B cell (primary cell): ENCODE results near the gene EGLN3.

Experiments
- EZH2 ChIP-seq: IDR thresholded peaks from 2 replicates; pipeline ENCODE4 v1.6.1; 2012; ENCODE audit warnings: borderline replicate concordance, low read depth, mild to moderate bottlenecking, moderate library complexity, low read length; ENCODE audit not compliant: insufficient read depth, poor library complexity, severe bottlenecking
- TF ChIP-seq, protein P1 (sequence below): fragments of 200-600 bp; IDR thresholded peaks from one replicate; pipeline ENCODE4 v1.8.0; 2022; ENCODE audit warnings: antibody characterized with exemption, mild to moderate bottlenecking

DNA sequence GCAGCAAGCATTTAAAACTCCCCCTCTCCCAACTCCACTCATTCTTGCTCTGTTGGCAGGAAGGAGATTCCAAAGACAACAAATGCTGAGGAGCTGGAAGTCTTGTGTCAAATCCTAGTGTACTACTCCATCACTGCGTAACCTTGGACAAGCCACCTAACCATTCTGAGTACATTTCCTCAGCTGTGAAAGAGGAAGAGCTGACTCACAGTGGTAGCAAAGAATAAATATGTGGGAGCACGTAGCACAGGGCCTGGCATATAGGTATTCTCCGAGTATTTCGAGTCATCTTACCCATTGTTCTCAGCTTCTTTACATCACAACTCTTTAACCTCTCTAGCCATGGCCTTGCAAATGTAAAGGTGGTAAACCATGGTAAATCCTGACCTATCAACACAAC, 28.7 kb downstream of the EGLN3 start:
- TF ChIP-seq, protein P1, sequence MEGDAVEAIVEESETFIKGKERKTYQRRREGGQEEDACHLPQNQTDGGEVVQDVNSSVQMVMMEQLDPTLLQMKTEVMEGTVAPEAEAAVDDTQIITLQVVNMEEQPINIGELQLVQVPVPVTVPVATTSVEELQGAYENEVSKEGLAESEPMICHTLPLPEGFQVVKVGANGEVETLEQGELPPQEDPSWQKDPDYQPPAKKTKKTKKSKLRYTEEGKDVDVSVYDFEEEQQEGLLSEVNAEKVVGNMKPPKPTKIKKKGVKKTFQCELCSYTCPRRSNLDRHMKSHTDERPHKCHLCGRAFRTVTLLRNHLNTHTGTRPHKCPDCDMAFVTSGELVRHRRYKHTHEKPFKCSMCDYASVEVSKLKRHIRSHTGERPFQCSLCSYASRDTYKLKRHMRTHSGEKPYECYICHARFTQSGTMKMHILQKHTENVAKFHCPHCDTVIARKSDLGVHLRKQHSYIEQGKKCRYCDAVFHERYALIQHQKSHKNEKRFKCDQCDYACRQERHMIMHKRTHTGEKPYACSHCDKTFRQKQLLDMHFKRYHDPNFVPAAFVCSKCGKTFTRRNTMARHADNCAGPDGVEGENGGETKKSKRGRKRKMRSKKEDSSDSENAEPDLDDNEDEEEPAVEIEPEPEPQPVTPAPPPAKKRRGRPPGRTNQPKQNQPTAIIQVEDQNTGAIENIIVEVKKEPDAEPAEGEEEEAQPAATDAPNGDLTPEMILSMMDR: no peak
- no peak for TF ChIP-seq EZH2
